ENCODE data around the gene GDPD3. TPM values are rescaled to one million over a fixed set of nuclear protein-coding genes. Genes with fewer than 3 reads are reported as not detected.

GDPD3 gene
- total RNA-seq, 1 donor from 2014 or later, result 1.8 TPM

GRCh38 chr16:30142672-30143346 is 29.5 kb upstream of the GDPD3 start:
- Histone ChIP-seq H3K27ac (ENCODE audit: low read depth, low read length) (no peak overlapping the region), H3K9me3 (ENCODE audit: insufficient read depth, low read depth, low read length) (no peaks in the 10 kb centered on the region), H3K4me2 (ENCODE audit: low read length) (no peak overlapping the region), H3K4me3 (ENCODE audit: insufficient read depth, low read depth, low read length) (no peak overlapping the region), H3K4me1 (ENCODE audit: insufficient read depth, low read length) (no peaks in the 10 kb centered on the region), H3K27me3 (ENCODE audit: insufficient read depth, low read length) (no peaks in the 10 kb centered on the region), H4K20me1 (ENCODE audit: insufficient read depth, low read length) (no peaks in the 10 kb centered on the region), H3K79me2 (ENCODE audit: insufficient read depth, low read length) (no peaks in the 10 kb centered on the region), H3K36me3 (ENCODE audit: insufficient read depth, low read length) (no peaks in the 10 kb centered on the region), H3K9ac (ENCODE audit: low read length) (no peak overlapping the region), H2AFZ (ENCODE audit: low read depth, low read length) (no peak overlapping the region)
- no peak overlapping the region for H3K27ac Mint-ChIP-seq (ENCODE audit: unreplicated experiment)
- H3K36me3 Mint-ChIP-seq (ENCODE audit: low read depth, unreplicated experiment), result no peaks in the 10 kb centered on the region
- peaks cover 5% of the 10 kb centered on the region for H3K9me3 Mint-ChIP-seq (ENCODE audit: unreplicated experiment)
- H3K4me3 Mint-ChIP-seq (ENCODE audit: unreplicated experiment), result no peak overlapping the region
- TF ChIP-seq CTCF (IDR thresholded peaks at IDR 0.05; ENCODE audit: insufficient read depth, low read depth, low read length) (no peak), EZH2 (IDR thresholded peaks at IDR 0.05; ENCODE audit: insufficient read depth, low read length) (no peak)
- peaks cover 4% of the 10 kb centered on the region for H3K27me3 Mint-ChIP-seq (ENCODE audit: low read depth, unreplicated experiment)
- no peak for FAIRE-seq
- H3K4me1 Mint-ChIP-seq (ENCODE audit: low read depth, unreplicated experiment), result no peaks in the 10 kb centered on the region
- no peak for DNase-seq (ENCODE audit: low read depth)

DNA sequence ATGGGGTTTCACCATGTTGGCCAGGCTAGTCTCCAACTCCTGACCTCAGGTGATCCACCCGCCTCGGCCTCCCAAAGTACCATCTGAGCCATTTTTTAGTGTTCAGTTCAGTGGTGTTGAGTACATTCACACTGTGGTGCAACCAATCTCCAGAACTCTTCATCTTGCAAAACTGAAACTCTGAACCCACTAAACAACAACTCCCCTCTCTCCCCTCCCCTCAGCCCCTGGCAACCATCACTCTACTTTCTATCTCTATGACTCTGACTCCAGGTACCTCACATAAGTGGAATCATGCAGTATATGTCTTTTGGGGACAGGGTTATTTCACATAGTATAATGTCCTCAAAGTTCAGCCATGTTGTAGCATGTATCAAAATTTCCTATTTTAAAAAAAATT is 28.4 kb upstream of the GDPD3 start:
- Mint-ChIP-seq H3K4me3 (ENCODE audit: unreplicated experiment) (no peak overlapping the region), H3K27ac (ENCODE audit: unreplicated experiment) (no peak overlapping the region), H3K27me3 (ENCODE audit: low read depth, unreplicated experiment) (peaks cover 5% of the 10 kb centered on the region), H3K4me1 (ENCODE audit: low read depth, unreplicated experiment) (no peaks in the 10 kb centered on the region), H3K9me3 (ENCODE audit: unreplicated experiment) (peaks cover 2% of the 10 kb centered on the region), H3K36me3 (ENCODE audit: low read depth, unreplicated experiment) (no peaks in the 10 kb centered on the region)
- no peak overlapping the region for H2AFZ ChIP-seq (ENCODE audit: low read depth, low read length)
- H3K4me3 ChIP-seq (ENCODE audit: insufficient read depth, low read depth, low read length), result no peak overlapping the region
- H4K20me1 ChIP-seq (ENCODE audit: insufficient read depth, low read length), result no peaks in the 10 kb centered on the region
- no peak overlapping the region for H3K27ac ChIP-seq (ENCODE audit: low read depth, low read length)
- TF ChIP-seq EZH2 (IDR thresholded peaks at IDR 0.05; ENCODE audit: insufficient read depth, low read length), result no peak
- no peaks in the 10 kb centered on the region for H3K79me2 ChIP-seq (ENCODE audit: insufficient read depth, low read length)
- H3K4me1 ChIP-seq (ENCODE audit: insufficient read depth, low read length), result no peaks in the 10 kb centered on the region
- H3K4me2 ChIP-seq (ENCODE audit: low read length), result no peak overlapping the region
- H3K9ac ChIP-seq (ENCODE audit: low read length), result no peak overlapping the region
- no peak for FAIRE-seq
- H3K27me3 ChIP-seq (ENCODE audit: insufficient read depth, low read length), result no peaks in the 10 kb centered on the region
- H3K9me3 ChIP-seq (ENCODE audit: insufficient read depth, low read depth, low read length), result no peaks in the 10 kb centered on the region
- DNase-seq (ENCODE audit: low read depth), result no peak
- H3K36me3 ChIP-seq (ENCODE audit: insufficient read depth, low read length), result no peaks in the 10 kb centered on the region

GRCh38 chr16:30139583-30140481 is 26.5 kb upstream of the GDPD3 start:
- H2AFZ ChIP-seq (ENCODE audit: low read depth, low read length), result no peak overlapping the region
- FAIRE-seq (no peak), DNase-seq (ENCODE audit: low read depth) (no peak)
- peaks cover 10% of the 10 kb centered on the region for H3K27me3 Mint-ChIP-seq (ENCODE audit: low read depth, unreplicated experiment)
- no peaks in the 10 kb centered on the region for H3K4me1 Mint-ChIP-seq (ENCODE audit: low read depth, unreplicated experiment)
- no peak overlapping the region for H3K4me3 ChIP-seq (ENCODE audit: insufficient read depth, low read depth, low read length)
- no peak overlapping the region for H3K4me2 ChIP-seq (ENCODE audit: low read length)
- TF ChIP-seq CTCF (IDR thresholded peaks at IDR 0.05; ENCODE audit: insufficient read depth, low read depth, low read length) (no peak), EZH2 (IDR thresholded peaks at IDR 0.05; ENCODE audit: insufficient read depth, low read length) (no peak)
- H3K79me2 ChIP-seq (ENCODE audit: insufficient read depth, low read length), result no peaks in the 10 kb centered on the region
- peaks cover 2% of the 10 kb centered on the region for H3K9me3 Mint-ChIP-seq (ENCODE audit: unreplicated experiment)
- no peaks in the 10 kb centered on the region for H3K4me1 ChIP-seq (ENCODE audit: insufficient read depth, low read length)
- no peak overlapping the region for H3K4me3 Mint-ChIP-seq (ENCODE audit: unreplicated experiment)
- no peaks in the 10 kb centered on the region for H3K27me3 ChIP-seq (ENCODE audit: insufficient read depth, low read length)
- no peaks in the 10 kb centered on the region for H3K36me3 Mint-ChIP-seq (ENCODE audit: low read depth, unreplicated experiment)
- H4K20me1 ChIP-seq (ENCODE audit: insufficient read depth, low read length), result no peaks in the 10 kb centered on the region
- H3K9ac ChIP-seq (ENCODE audit: low read length), result no peak overlapping the region
- H3K36me3 ChIP-seq (ENCODE audit: insufficient read depth, low read length), result no peaks in the 10 kb centered on the region
- H3K9me3 ChIP-seq (ENCODE audit: insufficient read depth, low read depth, low read length), result no peaks in the 10 kb centered on the region
- H3K27ac Mint-ChIP-seq (ENCODE audit: unreplicated experiment), result no peak overlapping the region
- H3K27ac ChIP-seq (ENCODE audit: low read depth, low read length), result no peak overlapping the region
